ENCODE measurements around the gene MRPL17. TPM values are rescaled to one million over a fixed set of nuclear protein-coding genes. Genes with fewer than 3 reads are reported as not detected.

The MRPL17 gene
- total and polyA plus RNA-seq, 9 of the 15 experiments (the other 6 are each of a cell fraction or from before 2014, with no cell fraction given): 33.9 to 81.6 (median 43.9) TPM

- TF ChIP-seq SPI1 (IDR thresholded peaks at IDR 0.05; ENCODE audit: borderline replicate concordance, low read depth, low read length) (peak; percentile 40; the same call in 1 of the 2 replicates), RBFOX2 (IDR thresholded peaks at IDR 0.05; ENCODE audit: low read depth, low read length) (no peak), THRB (CRISPR knock-in tag; conservative IDR thresholded peaks at IDR 0.05) (no peak), ATF7 (IDR thresholded peaks at IDR 0.05) (peak; percentile 59; the same call in 1 of the 2 replicates), DPF2 (IDR thresholded peaks at IDR 0.05) (peak; percentile 92), NFATC3 (IDR thresholded peaks at IDR 0.05) (no peak), MTA3 (IDR thresholded peaks at IDR 0.05; ENCODE audit: borderline replicate concordance) (0 out of 2 replicates have a peak, but pooled peaks have one; percentile 64), KDM1A (IDR thresholded peaks at IDR 0.05) (peak; percentile 46 to 53; a peak in 1 of 4 replicates), BCLAF1 (IDR thresholded peaks at IDR 0.05; ENCODE audit: borderline replicate concordance in 1 of 2, control insufficient read depth in 1 of 2, low read depth in 2 of 2, low read length in 1 of 2) (no peak), PRMT5 (CRISPR knock-in tag; IDR thresholded peaks at IDR 0.05) (no peak), KLF16 (IDR thresholded peaks at IDR 0.05) (0 out of 2 replicates have a peak, but pooled peaks have one; percentile 4), FOXJ2 (tag; IDR thresholded peaks at IDR 0.05) (0 out of 2 replicates have a peak, but pooled peaks have one; percentile 52), HNRNPH1 (optimal IDR thresholded peaks at IDR 0.05; ENCODE audit: low read depth, low read length) (no peak), CBFA2T3 (IDR thresholded peaks at IDR 0.05) (peak; percentile 89), TCF7L2 (IDR thresholded peaks at IDR 0.05; ENCODE audit: low read depth, low read length) (no peak), FOSL1 (tag; conservative IDR thresholded peaks at IDR 0.05) (peak; percentile 97), TCF3 (CRISPR knock-in tag; IDR thresholded peaks at IDR 0.05) (peak; percentile 79), BHLHE40 (IDR thresholded peaks at IDR 0.05; ENCODE audit: low read length) (peak; percentile 36; the same call in 1 of the 2 replicates), EZH2 (IDR thresholded peaks at IDR 0.05; ENCODE audit: borderline replicate concordance, low read depth, low read length) (no peak), ATF3 (IDR thresholded peaks at IDR 0.05) (peak; percentile 91), ATF3 (CRISPR knock-in tag; conservative IDR thresholded peaks at IDR 0.05) (no peak), BRCA1 (IDR thresholded peaks at IDR 0.05) (no peak), BRCA1 (CRISPR knock-in tag; IDR thresholded peaks at IDR 0.05) (no peak), NKRF (IDR thresholded peaks at IDR 0.05; ENCODE audit: borderline replicate concordance) (no peak), PHB (CRISPR knock-in tag; IDR thresholded peaks at IDR 0.05) (no peak)
Measured at GRCh38 chr11:6650980-6651379, 32.2 kb downstream of the MRPL17 start (continued).

Measured in K562 (cell line).